ENCODE results near the gene COPZ2. TPM values are rescaled to one million over a fixed set of nuclear protein-coding genes. Genes with fewer than 3 reads are reported as not detected.

Gene COPZ2
- total and polyA plus RNA-seq, 9 of the 15 experiments (the other 6 are each of a cell fraction or from before 2014, with no cell fraction given) = 0.22 to 0.49 TPM; not detected in 7

DNA sequence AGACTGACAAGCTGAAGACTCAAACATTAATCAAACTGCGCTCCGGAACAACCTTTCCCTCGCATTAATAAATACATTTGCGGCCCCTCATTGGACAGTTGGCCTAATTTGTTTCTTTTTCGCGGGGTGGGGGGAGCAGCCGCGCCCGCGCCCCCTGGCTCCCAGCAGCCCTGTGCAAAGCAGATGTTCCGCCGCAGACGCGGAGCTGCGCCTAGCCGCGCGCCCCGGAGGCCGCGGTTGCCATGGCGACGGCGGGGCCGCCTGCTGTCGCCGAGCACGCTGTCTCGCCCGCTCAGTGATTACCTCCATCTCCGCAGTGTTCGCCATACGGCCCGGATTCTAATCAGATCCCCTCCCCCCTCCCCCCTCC, 25.5 kb downstream of the COPZ2 start (continued):
- TF ChIP-seq ZBTB34 (CRISPR knock-in tag; IDR thresholded peaks at IDR 0.05) = no peak
- TF ChIP-seq NONO (IDR thresholded peaks at IDR 0.05; ENCODE audit: low read depth in 2 of 2, low read length in 1 of 2) = no peak
- peak in 1 of 3 experiments; percentile 32 for TF ChIP-seq YY1 (IDR thresholded peaks at IDR 0.05; ENCODE audit: borderline replicate concordance in 1 of 3, control insufficient read depth in 1 of 3, extremely low read depth in 1 of 3, insufficient read depth in 3 of 3, insufficient read length in 1 of 3, insufficient replicate concordance in 2 of 3, low read depth in 1 of 3, low read length in 2 of 3)
- peak; percentile 39 to 52 for TF ChIP-seq E2F6 (IDR thresholded peaks at IDR 0.05; ENCODE audit: borderline replicate concordance in 1 of 2, extremely low read depth in 1 of 2, insufficient read depth in 1 of 2, insufficient read length in 1 of 2, low read depth in 1 of 2, low read length in 1 of 2, poor library complexity in 1 of 2, severe bottlenecking in 1 of 2)
- TF ChIP-seq E4F1 (CRISPR knock-in tag; IDR thresholded peaks at IDR 0.05; ENCODE audit: borderline replicate concordance) = no peak
- no peak for TF ChIP-seq TARDBP (IDR thresholded peaks at IDR 0.05)
- TF ChIP-seq ESRRA (IDR thresholded peaks at IDR 0.05; ENCODE audit: borderline replicate concordance, low read depth) = no peak
- TF ChIP-seq PCBP1 (IDR thresholded peaks at IDR 0.05; ENCODE audit: low read depth, low read length, poor library complexity, severe bottlenecking) = peak; percentile 96
- TF ChIP-seq DEAF1 (CRISPR knock-in tag; IDR thresholded peaks at IDR 0.05) = no peak
- peak; percentile 50 for TF ChIP-seq CXXC5 (CRISPR knock-in tag; IDR thresholded peaks at IDR 0.05)
- TF ChIP-seq TSHZ1 (CRISPR knock-in tag; IDR thresholded peaks at IDR 0.05) = no peak
- TF ChIP-seq HMG20B (CRISPR knock-in tag; IDR thresholded peaks at IDR 0.05) = no peak
- peak; percentile 27 for TF ChIP-seq RBM22 (IDR thresholded peaks at IDR 0.05; ENCODE audit: low read depth, low read length, poor library complexity, severe bottlenecking)
- peak; percentile 65 for TF ChIP-seq HNRNPK (IDR thresholded peaks at IDR 0.05; ENCODE audit: low read depth, low read length, poor library complexity, severe bottlenecking)

Data from K562 (cell line).